ENCODE results near the gene LRRTM3. TPM values are rescaled to one million over a fixed set of nuclear protein-coding genes. Genes with fewer than 3 reads are reported as not detected.

The LRRTM3 gene
- total RNA-seq, 1 experiment from 2014 or later = not detected

DNA sequence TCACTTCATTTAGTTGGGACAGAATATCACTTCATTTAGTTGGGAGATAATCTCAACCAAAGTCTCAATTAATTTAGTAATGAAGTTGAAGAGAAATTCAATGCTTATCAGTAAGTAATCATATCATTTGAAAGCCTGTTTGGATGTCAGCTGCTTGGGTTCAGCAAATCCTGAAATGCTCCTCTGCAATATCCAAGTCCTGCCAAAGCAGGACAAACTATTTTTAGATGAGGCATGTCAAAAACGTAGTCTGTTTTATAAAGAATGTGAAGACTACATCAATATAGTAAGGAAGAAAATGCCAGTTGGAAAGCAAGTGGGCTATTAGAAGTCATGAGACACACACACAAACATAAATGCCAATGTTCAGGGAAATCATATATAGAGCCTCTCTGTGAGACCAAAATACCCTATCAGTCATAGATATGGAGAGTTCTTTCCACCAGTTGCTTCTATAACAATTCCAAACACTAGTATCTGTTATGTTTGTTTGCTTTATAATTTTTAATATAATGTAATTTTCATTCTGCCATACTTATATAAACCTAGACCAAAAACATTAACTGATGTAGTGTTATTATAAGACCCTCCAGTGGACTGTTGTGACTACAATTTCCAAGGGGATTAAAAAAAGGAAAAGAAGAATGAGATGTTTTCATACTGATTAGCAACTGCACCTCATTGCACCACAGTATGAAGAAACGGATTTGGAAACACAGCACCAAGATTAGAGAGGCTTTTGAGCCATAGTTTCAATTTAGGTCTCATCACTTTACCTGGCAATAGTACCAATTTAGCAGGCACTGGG is 160.7 kb downstream of the LRRTM3 start:
- H3K4me3 Mint-ChIP-seq (ENCODE audit: unreplicated experiment) = no peak overlapping the region
- no TSS peak for BruUV-seq (replicated peaks)
- no peak for TF ChIP-seq CTCF (IDR thresholded peaks at IDR 0.05; ENCODE audit: insufficient read depth in 1 of 2, low read depth in 1 of 2, low read length in 1 of 2, severe bottlenecking in 1 of 2, unreplicated experiment in 1 of 2)
- no peaks in the 10 kb centered on the region for H3K9me3 ChIP-seq
- ChIA-PET CTCF (no interaction called here), POLR2A (no interaction called here)
- H3K36me3 Mint-ChIP-seq (ENCODE audit: insufficient read depth, unreplicated experiment) = no peaks in the 10 kb centered on the region
- DNase-seq = no peak
- no peaks in the 10 kb centered on the region for H3K4me1 Mint-ChIP-seq (ENCODE audit: low read depth, unreplicated experiment)
- no peaks in the 10 kb centered on the region for H3K27me3 Mint-ChIP-seq (ENCODE audit: insufficient read depth, unreplicated experiment)
- H3K4me3 ChIP-seq (ENCODE audit: low read depth, low read length) = no peak overlapping the region
- no peak overlapping the region for H3K27ac Mint-ChIP-seq (ENCODE audit: unreplicated experiment)
- H3K27me3 ChIP-seq (replicated peaks; ENCODE audit: control insufficient read depth, insufficient read depth, low read length) = no peaks in the 10 kb centered on the region
- no peaks in the 10 kb centered on the region for H3K4me1 ChIP-seq
- H3K9me3 Mint-ChIP-seq (ENCODE audit: unreplicated experiment) = no peaks in the 10 kb centered on the region
- intact Hi-C loops (cut with micrococcal nuclease; ENCODE audit: unreplicated experiment) = no loop called here
- H3K36me3 ChIP-seq (ENCODE audit: control insufficient read depth, insufficient read depth, low read length) = no peaks in the 10 kb centered on the region

GRCh38 chr10:67087135-67087425 is 161.2 kb downstream of the LRRTM3 start:
- BruUV-seq (replicated peaks) = no TSS peak
- Mint-ChIP-seq H3K4me1 (ENCODE audit: low read depth, unreplicated experiment) (no peaks in the 10 kb centered on the region), H3K9me3 (ENCODE audit: unreplicated experiment) (no peaks in the 10 kb centered on the region), H3K4me3 (ENCODE audit: unreplicated experiment) (no peak overlapping the region), H3K27ac (ENCODE audit: unreplicated experiment) (no peak overlapping the region), H3K36me3 (ENCODE audit: insufficient read depth, unreplicated experiment) (no peaks in the 10 kb centered on the region), H3K27me3 (ENCODE audit: insufficient read depth, unreplicated experiment) (no peaks in the 10 kb centered on the region)
- H3K4me3 ChIP-seq (ENCODE audit: low read depth, low read length) = no peak overlapping the region
- intact Hi-C loops (cut with micrococcal nuclease; ENCODE audit: unreplicated experiment) = no loop called here
- no peak for DNase-seq
- ChIA-PET CTCF (no interaction called here), POLR2A (no interaction called here)
- H3K4me1 ChIP-seq = no peaks in the 10 kb centered on the region
- H3K36me3 ChIP-seq (ENCODE audit: control insufficient read depth, insufficient read depth, low read length) = no peaks in the 10 kb centered on the region
- H3K9me3 ChIP-seq = no peaks in the 10 kb centered on the region
- H3K27me3 ChIP-seq (replicated peaks; ENCODE audit: control insufficient read depth, insufficient read depth, low read length) = no peaks in the 10 kb centered on the region
- TF ChIP-seq CTCF (IDR thresholded peaks at IDR 0.05; ENCODE audit: insufficient read depth in 1 of 2, low read depth in 1 of 2, low read length in 1 of 2, severe bottlenecking in 1 of 2, unreplicated experiment in 1 of 2) = no peak

DNA sequence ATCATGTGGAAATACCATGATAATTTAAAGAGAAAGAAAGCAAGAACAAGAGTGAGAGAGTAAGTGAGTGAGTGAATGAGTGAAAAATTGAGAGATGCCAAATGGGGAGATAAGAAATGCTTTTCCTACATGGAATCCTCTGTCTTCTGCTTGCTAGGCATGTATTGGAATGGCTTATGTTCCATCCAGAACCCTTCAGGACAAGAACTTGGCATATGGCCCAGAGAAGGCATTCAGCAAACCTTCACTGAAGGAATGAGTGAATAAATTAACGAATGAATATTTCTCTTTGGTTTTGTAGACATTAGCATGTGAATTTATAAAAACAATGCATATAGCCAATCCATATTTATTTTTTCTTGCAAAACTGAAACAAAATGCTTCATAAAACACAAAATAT is 162.2 kb downstream of the LRRTM3 start:
- no peak for DNase-seq
- intact Hi-C loops (cut with micrococcal nuclease; ENCODE audit: unreplicated experiment) = no loop called here
- no peaks in the 10 kb centered on the region for H3K4me1 ChIP-seq
- Mint-ChIP-seq H3K4me3 (ENCODE audit: unreplicated experiment) (no peak overlapping the region), H3K9me3 (ENCODE audit: unreplicated experiment) (no peaks in the 10 kb centered on the region), H3K27me3 (ENCODE audit: insufficient read depth, unreplicated experiment) (no peaks in the 10 kb centered on the region), H3K27ac (ENCODE audit: unreplicated experiment) (no peak overlapping the region), H3K36me3 (ENCODE audit: insufficient read depth, unreplicated experiment) (no peaks in the 10 kb centered on the region), H3K4me1 (ENCODE audit: low read depth, unreplicated experiment) (no peaks in the 10 kb centered on the region)
- H3K9me3 ChIP-seq = no peaks in the 10 kb centered on the region
- ChIA-PET POLR2A (no interaction called here), CTCF (no interaction called here)
- no peak overlapping the region for H3K4me3 ChIP-seq (ENCODE audit: low read depth, low read length)
- no TSS peak for BruUV-seq (replicated peaks)
- no peaks in the 10 kb centered on the region for H3K27me3 ChIP-seq (replicated peaks; ENCODE audit: control insufficient read depth, insufficient read depth, low read length)
- TF ChIP-seq CTCF (IDR thresholded peaks at IDR 0.05; ENCODE audit: insufficient read depth in 1 of 2, low read depth in 1 of 2, low read length in 1 of 2, severe bottlenecking in 1 of 2, unreplicated experiment in 1 of 2) = no peak
- H3K36me3 ChIP-seq (ENCODE audit: control insufficient read depth, insufficient read depth, low read length) = no peaks in the 10 kb centered on the region

Data from Caco-2 (cell line).